Chondrocyte (in vitro differentiated cells): Measurements from ENCODE around the gene TNNT2. TPM values are rescaled to one million over a fixed set of nuclear protein-coding genes. Genes with fewer than 3 reads are reported as not detected.
A peak's percentile ranks its signal among the peaks of the same experiment; 100 is the strongest.

Experiments used
- DNase-seq: peaks from one replicate; pipeline ENCODE4 v3.0.0; 2021; ENCODE audit warnings: mixed read lengths, low spot score
- H3K27ac Mint-ChIP-seq: one replicate; pipeline ENCODE4 v1.8.0; 2021; ENCODE audit warnings: mild to moderate bottlenecking, moderate library complexity, mixed read lengths; ENCODE audit not compliant: unreplicated experiment
- H3K27me3 Mint-ChIP-seq: 2 replicates; pipeline ENCODE4 v1.8.0; 2021; ENCODE audit warnings: low read depth, mixed read lengths
- H3K36me3 Mint-ChIP-seq: 2 replicates; pipeline ENCODE4 v1.8.0; 2021; ENCODE audit warnings: low read depth, mixed read lengths
- H3K4me1 Mint-ChIP-seq: 2 replicates; pipeline ENCODE4 v1.8.0; 2021; ENCODE audit warnings: low read depth, mild to moderate bottlenecking, mixed read lengths
- H3K4me3 Mint-ChIP-seq: one replicate; pipeline ENCODE4 v1.8.0; 2021; ENCODE audit warnings: mild to moderate bottlenecking, moderate library complexity, mixed read lengths; ENCODE audit not compliant: unreplicated experiment
- H3K9me3 Mint-ChIP-seq: 2 replicates; pipeline ENCODE4 v1.8.0; 2021; ENCODE audit warnings: low read depth, mixed read lengths
- total RNA-seq: library from RNA; stranded (reverse); gene quantifications from 3 replicates; pipeline ENCODE4 v1.2.1, GENCODE V29; 2021
- TF ChIP-seq, protein P1 (sequence below): fragments of 200-600 bp; sonication (generic); IDR thresholded peaks from 2 replicates; pipeline ENCODE4 v1.5.0; 2021; ENCODE audit warnings: antibody characterized with exemption, mild to moderate bottlenecking, moderate library complexity

The TNNT2 gene
- total RNA-seq, 1 donor from 2014 or later, result 21.6 TPM

DNA sequence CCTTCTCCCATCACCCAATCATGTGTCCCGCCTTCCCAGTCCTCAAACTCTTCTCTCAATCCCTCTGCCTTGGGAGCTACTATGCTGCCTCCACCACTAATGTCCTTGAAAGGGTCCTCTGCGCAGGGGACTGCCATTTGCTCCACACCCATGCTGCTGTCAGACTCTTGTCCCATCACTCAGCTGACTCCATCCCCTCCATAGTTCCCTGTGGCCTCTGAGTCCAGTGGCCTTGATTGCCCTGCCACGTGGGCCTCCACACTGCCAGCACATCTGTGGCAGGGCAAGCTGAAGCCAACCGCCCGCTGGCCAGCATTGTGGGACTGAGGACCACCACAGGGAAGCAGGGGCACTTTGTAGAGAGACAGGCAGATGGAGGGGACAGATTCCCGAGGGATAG, 1.3 kb upstream of the TNNT2 start:
- Mint-ChIP-seq H3K27me3 (no peaks in the 10 kb centered on the region), H3K27ac (no peak overlapping the region), H3K4me1 (peaks cover 32% of the 10 kb centered on the region), H3K9me3 (no peaks in the 10 kb centered on the region), H3K4me3 (no peak overlapping the region), H3K36me3 (no peaks in the 10 kb centered on the region)
- TF ChIP-seq, protein P1, sequence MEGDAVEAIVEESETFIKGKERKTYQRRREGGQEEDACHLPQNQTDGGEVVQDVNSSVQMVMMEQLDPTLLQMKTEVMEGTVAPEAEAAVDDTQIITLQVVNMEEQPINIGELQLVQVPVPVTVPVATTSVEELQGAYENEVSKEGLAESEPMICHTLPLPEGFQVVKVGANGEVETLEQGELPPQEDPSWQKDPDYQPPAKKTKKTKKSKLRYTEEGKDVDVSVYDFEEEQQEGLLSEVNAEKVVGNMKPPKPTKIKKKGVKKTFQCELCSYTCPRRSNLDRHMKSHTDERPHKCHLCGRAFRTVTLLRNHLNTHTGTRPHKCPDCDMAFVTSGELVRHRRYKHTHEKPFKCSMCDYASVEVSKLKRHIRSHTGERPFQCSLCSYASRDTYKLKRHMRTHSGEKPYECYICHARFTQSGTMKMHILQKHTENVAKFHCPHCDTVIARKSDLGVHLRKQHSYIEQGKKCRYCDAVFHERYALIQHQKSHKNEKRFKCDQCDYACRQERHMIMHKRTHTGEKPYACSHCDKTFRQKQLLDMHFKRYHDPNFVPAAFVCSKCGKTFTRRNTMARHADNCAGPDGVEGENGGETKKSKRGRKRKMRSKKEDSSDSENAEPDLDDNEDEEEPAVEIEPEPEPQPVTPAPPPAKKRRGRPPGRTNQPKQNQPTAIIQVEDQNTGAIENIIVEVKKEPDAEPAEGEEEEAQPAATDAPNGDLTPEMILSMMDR, result no peak
- no peak for DNase-seq

DNA sequence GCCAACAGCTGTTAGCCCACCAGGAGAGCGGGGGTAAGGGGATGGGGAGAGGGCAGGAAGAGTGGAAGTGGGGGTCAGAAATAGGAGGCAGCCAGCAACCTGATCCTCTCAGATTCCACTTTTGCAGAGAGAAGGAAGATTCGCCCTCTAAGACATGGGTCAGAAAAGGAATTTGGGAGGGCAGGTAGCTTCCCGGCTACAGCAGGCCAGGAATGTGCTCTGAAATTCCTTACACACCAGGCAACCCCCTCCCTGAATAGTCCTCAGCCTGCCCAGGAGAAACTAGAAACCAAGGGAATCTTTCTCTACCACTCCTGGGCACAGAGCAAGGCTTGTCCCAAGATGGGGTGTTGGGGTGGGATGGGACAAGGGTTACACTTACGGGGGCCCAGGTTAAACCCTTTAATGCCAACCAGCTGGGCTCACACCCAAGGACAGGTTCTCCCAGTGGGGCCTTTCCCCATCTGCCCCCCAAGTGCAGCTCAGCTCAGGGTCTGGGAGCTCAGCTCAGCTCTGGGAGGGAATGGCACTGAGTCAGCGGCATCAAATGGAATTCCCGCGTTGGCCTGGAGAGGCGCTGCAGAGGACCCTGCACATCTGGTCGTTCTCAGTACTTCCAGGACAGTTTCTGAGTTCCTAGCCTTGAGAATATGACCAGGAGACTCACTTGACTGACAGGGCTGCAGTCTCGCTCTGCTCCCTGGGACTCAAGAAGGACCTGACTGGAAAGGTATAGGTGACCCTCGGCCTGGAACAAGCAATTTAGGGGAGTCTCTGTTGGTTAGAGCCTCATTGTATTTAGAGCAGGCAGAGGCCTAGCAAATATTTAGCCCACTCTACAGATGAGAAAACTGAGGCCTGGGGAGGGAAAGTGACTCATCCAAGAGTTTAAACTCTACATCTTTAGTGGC, 761 bp downstream of the TNNT2 start:
- TF ChIP-seq, protein P1, result peak; percentile 82
- Mint-ChIP-seq H3K4me3 (peak overlapping the region; percentile 57), H3K9me3 (no peaks in the 10 kb centered on the region), H3K27me3 (peaks cover 4% of the 10 kb centered on the region), H3K27ac (peak overlapping the region; percentile 87), H3K36me3 (no peaks in the 10 kb centered on the region), H3K4me1 (peaks cover 25% of the 10 kb centered on the region)
- no peak for DNase-seq

DNA sequence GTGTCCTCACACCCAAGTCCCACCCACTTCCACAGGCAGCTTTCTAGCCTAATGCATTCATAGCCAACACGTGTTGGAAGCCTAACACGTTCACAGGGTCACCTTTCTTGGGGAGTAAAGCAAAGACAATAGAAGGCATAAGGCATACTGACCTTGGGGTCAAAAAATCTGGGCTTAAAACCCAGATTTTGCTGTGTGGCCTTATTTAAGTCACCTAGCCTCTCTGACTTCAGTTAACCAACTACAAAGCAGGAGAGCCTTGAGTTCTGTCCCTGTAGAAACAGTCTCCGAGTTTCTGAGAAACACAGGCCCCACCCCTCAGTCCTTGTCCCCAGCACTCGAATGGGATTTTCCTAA, 1.4 kb downstream of the TNNT2 start:
- Mint-ChIP-seq H3K9me3 (no peaks in the 10 kb centered on the region), H3K4me3 (peak overlapping the region; percentile 57), H3K36me3 (no peaks in the 10 kb centered on the region), H3K27me3 (peaks cover 4% of the 10 kb centered on the region), H3K4me1 (peaks cover 25% of the 10 kb centered on the region), H3K27ac (peak overlapping the region; percentile 87)
- TF ChIP-seq, protein P1, result no peak
- DNase-seq, result no peak

DNA sequence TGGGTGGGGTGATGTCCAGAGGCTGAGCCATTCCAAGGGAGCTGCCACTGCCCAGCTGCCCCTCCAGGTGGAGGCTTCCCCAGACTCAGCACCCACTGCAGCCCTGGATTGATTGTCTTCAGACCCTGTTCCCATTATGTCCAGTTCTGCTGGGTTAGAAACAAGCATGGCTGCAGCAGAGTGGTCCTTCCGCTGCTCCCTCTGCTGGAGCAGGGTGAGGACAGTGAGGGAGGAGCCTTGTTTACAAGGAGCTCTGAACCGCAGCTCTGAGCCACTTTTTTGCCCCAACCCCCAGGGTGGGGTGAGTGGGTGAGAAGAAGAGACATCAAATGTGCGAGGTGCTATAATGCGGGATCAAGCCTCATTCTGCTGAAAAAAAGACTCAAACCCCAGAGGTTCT, 2.3 kb downstream of the TNNT2 start:
- no peak overlapping the region for H3K4me3 Mint-ChIP-seq
- H3K9me3 Mint-ChIP-seq, result no peaks in the 10 kb centered on the region
- DNase-seq, result no peak
- H3K4me1 Mint-ChIP-seq, result peaks cover 25% of the 10 kb centered on the region
- no peaks in the 10 kb centered on the region for H3K36me3 Mint-ChIP-seq
- TF ChIP-seq, protein P1, result peak; percentile 41
- H3K27me3 Mint-ChIP-seq, result peaks cover 4% of the 10 kb centered on the region
- no peak overlapping the region for H3K27ac Mint-ChIP-seq

DNA sequence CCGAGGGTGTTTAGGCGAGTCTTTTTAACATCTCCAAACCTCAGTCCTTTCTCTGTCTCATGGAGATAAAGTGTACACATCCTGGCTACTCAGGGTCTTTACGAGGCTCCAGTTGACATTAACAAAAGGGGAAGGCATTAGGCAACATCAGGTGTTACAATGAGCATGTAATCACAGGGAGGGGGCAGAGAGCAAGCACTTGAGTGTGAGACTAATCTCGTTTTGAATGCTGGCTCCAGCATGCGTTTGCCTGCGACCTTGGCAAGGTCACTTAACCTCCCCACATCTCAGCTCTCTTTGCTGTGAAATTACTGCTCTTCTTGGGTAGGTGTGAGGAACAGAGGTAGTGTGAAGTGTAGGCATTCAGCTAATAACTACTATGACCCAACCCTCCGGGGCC, 3.1 kb downstream of the TNNT2 start:
- no peak for DNase-seq
- Mint-ChIP-seq H3K27ac (no peak overlapping the region), H3K9me3 (no peaks in the 10 kb centered on the region), H3K4me1 (peaks cover 25% of the 10 kb centered on the region), H3K36me3 (no peaks in the 10 kb centered on the region), H3K27me3 (peaks cover 4% of the 10 kb centered on the region), H3K4me3 (no peak overlapping the region)
- TF ChIP-seq, protein P1, result no peak
